Measurements from ENCODE around the gene CAMK1G.

Gene CAMK1G

DNA sequence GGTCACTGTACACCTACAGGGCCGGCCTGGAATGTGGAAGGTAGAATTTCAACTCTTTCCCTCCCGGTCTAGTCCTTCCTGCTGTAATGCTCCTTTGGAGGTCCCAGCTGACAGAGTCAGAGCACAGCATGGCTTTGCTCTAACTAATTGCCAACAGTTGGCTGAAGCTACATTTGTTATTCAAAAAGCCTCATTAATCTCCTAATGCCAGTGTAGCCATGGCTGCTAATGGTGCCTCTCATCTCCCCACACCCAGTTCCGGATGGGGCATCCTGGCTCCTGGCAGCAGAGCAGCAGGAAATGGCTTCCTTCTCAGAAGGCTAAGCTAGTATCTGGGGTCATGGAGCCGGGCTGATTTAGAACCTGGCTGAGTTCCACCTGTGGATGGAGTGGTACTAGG is 18.7 kb upstream of the CAMK1G start:
- TF ChIP-seq CTCF (IDR thresholded peaks at IDR 0.05; ENCODE audit: insufficient read depth, low read length, poor library complexity, severe bottlenecking), result no peak
- TF ChIP-seq EZH2phosphoT487 (conservative IDR thresholded peaks at IDR 0.05; ENCODE audit: low read length), result no peak
- Histone ChIP-seq H3K9ac (ENCODE audit: low read length) (no peak overlapping the region), H3K4me3 (ENCODE audit: insufficient read depth, low read length, poor library complexity, severe bottlenecking) (no peak overlapping the region), H4K20me1 (ENCODE audit: low read depth, low read length) (no peaks in the 10 kb centered on the region), H3K79me2 (ENCODE audit: insufficient read depth, low read length) (no peaks in the 10 kb centered on the region), H3K9me2 (replicated peaks; ENCODE audit: insufficient read depth, low read length) (no peaks in the 10 kb centered on the region), H2AFZ (ENCODE audit: low read depth, low read length, severe bottlenecking) (no peak overlapping the region), H3K4me2 (ENCODE audit: low read depth, low read length, poor library complexity, severe bottlenecking) (no peak overlapping the region), H3K9me3 (ENCODE audit: insufficient read depth, low read length) (no peaks in the 10 kb centered on the region), H3K27me3 (ENCODE audit: low read length) (no peaks in the 10 kb centered on the region), H3K27ac (ENCODE audit: low read depth, low read length) (no peak overlapping the region), H3K36me3 (ENCODE audit: low read length) (no peaks in the 10 kb centered on the region), H3F3A (ENCODE audit: insufficient read depth) (no peaks in the 10 kb centered on the region)

DNA sequence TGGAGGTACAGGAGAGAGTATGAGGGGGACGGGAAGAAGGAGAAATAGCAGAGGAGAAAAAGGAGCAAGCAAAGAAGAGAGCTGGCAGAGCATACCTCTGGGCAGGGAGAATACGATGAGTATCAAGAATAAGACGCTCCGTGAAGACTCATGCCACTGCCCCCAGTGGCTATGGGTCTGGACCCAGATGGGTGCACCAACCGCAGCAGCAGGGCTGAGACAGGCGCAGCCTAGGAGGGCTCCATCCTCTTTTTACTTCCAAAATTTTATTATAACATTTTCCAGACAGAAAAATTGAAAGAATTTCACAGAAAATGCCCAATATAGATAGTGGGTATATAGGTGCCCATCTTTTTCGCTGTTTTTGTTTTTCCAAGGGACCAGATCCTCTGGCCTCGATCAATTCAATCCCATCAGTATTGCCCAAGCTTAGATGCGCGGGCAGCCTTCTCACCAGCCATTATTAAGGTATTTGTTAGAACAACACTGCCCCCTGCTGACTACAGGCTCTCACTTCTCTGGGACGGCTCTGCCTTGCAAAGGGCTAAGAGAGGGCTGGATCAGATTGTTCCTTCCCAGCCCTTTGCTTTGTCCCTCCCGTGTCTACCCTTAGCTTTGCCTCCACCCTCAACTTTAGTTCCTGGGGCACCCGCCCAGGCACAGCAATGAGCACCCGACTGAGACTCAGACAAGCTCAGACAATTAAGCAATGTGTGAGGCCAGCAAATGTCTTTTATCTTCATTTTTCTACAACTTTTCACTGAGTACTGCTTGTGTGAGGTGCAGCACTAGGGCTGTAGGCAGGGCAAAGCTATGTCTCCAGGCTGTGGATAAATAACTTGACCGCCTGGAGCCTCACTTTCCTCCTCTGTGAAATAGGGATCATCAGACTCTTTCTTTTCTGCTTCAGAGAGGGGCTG is 17.5 kb upstream of the CAMK1G start:
- Histone ChIP-seq H3K9ac (ENCODE audit: low read length) (no peak overlapping the region), H3K9me3 (ENCODE audit: insufficient read depth, low read length) (no peaks in the 10 kb centered on the region), H3K27ac (ENCODE audit: low read depth, low read length) (no peak overlapping the region), H3K36me3 (ENCODE audit: low read length) (no peaks in the 10 kb centered on the region), H3F3A (ENCODE audit: insufficient read depth) (no peaks in the 10 kb centered on the region), H2AFZ (ENCODE audit: low read depth, low read length, severe bottlenecking) (no peak overlapping the region), H4K20me1 (ENCODE audit: low read depth, low read length) (no peaks in the 10 kb centered on the region), H3K4me2 (ENCODE audit: low read depth, low read length, poor library complexity, severe bottlenecking) (no peak overlapping the region), H3K9me2 (replicated peaks; ENCODE audit: insufficient read depth, low read length) (no peaks in the 10 kb centered on the region), H3K27me3 (ENCODE audit: low read length) (no peaks in the 10 kb centered on the region), H3K79me2 (ENCODE audit: insufficient read depth, low read length) (no peaks in the 10 kb centered on the region), H3K4me3 (ENCODE audit: insufficient read depth, low read length, poor library complexity, severe bottlenecking) (no peak overlapping the region)
- no peak for TF ChIP-seq EZH2phosphoT487 (conservative IDR thresholded peaks at IDR 0.05; ENCODE audit: low read length)
- TF ChIP-seq CTCF (IDR thresholded peaks at IDR 0.05; ENCODE audit: insufficient read depth, low read length, poor library complexity, severe bottlenecking), result peak; percentile 62

DNA sequence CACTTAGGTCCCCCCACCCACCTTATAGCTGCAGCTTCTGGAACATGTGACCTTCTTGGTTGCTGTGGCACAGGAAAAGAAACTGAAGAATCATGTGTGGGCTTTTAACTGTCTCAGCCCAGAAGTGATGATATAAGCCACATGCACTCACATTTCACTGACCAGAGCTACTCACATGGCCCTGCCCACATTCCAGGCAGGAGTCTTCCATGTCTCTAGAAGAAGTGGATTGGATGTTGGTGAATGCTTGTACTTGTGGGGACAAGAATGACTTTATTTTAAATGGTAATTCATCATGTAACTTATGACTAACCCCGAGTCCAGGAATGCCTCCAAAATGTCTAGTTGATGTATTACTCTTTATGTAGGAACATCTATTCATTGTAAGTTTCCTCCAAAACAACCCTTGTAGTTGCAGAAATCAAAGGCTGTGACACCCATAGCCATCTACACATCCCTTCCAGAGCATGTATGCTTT is 15.8 kb upstream of the CAMK1G start:
- no peak for TF ChIP-seq EZH2phosphoT487 (conservative IDR thresholded peaks at IDR 0.05; ENCODE audit: low read length)
- no peak for TF ChIP-seq CTCF (IDR thresholded peaks at IDR 0.05; ENCODE audit: insufficient read depth, low read length, poor library complexity, severe bottlenecking)
- no peaks in the 10 kb centered on the region for H3K9me3 ChIP-seq (ENCODE audit: insufficient read depth, low read length)
- H3K36me3 ChIP-seq (ENCODE audit: low read length), result no peaks in the 10 kb centered on the region
- no peaks in the 10 kb centered on the region for H3K9me2 ChIP-seq (replicated peaks; ENCODE audit: insufficient read depth, low read length)
- no peak overlapping the region for H3K4me3 ChIP-seq (ENCODE audit: insufficient read depth, low read length, poor library complexity, severe bottlenecking)
- H3K79me2 ChIP-seq (ENCODE audit: insufficient read depth, low read length), result no peaks in the 10 kb centered on the region
- no peak overlapping the region for H2AFZ ChIP-seq (ENCODE audit: low read depth, low read length, severe bottlenecking)
- H4K20me1 ChIP-seq (ENCODE audit: low read depth, low read length), result no peaks in the 10 kb centered on the region
- H3K27ac ChIP-seq (ENCODE audit: low read depth, low read length), result no peak overlapping the region
- H3K4me2 ChIP-seq (ENCODE audit: low read depth, low read length, poor library complexity, severe bottlenecking), result no peak overlapping the region
- no peak overlapping the region for H3K9ac ChIP-seq (ENCODE audit: low read length)
- H3K27me3 ChIP-seq (ENCODE audit: low read length), result no peaks in the 10 kb centered on the region
- no peaks in the 10 kb centered on the region for H3F3A ChIP-seq (ENCODE audit: insufficient read depth)
